HepG2 (cell line): ENCODE data around the gene MLLT10. TPM values are rescaled to one million over a fixed set of nuclear protein-coding genes. Genes with fewer than 3 reads are reported as not detected.

Experiments used
- ATF1 ChIP-seq: IDR thresholded peaks from 2 replicates; pipeline ENCODE4 v1.6.1; 2016; ENCODE audit warnings: mild to moderate bottlenecking, control low read depth
- ATF3 ChIP-seq: sonication (generic); formaldehyde crosslinking; IDR thresholded peaks from 2 replicates; pipeline ENCODE4 v1.4.0; 2020; ENCODE audit warnings: missing genetic modification reagents
- ATRX ChIP-seq: sonication (generic); formaldehyde crosslinking; IDR thresholded peaks from 2 replicates; pipeline ENCODE4 v1.4.0; 2020; ENCODE audit warnings: missing genetic modification reagents, borderline replicate concordance
- NFAT5 ChIP-seq: sonication (generic); formaldehyde crosslinking; IDR thresholded peaks from 2 replicates; pipeline ENCODE4 v1.4.0; 2020; ENCODE audit warnings: missing genetic modification reagents
- PHF8 ChIP-seq: sonication (generic); formaldehyde crosslinking; IDR thresholded peaks from 2 replicates; pipeline ENCODE4 v1.5.0; 2020; ENCODE audit warnings: missing genetic modification reagents
- PLSCR1 ChIP-seq: sonication (generic); formaldehyde crosslinking; IDR thresholded peaks from 2 replicates; pipeline ENCODE4 v1.5.0; 2020; ENCODE audit warnings: missing genetic modification reagents, mild to moderate bottlenecking, borderline replicate concordance
- RBFOX2 ChIP-seq: fragments of 200-400 bp; formaldehyde crosslinking; IDR thresholded peaks from 2 replicates; pipeline ENCODE4 v1.6.1; 2017; ENCODE audit warnings: low read depth, mild to moderate bottlenecking, low read length
- REPIN1 ChIP-seq: sonication (generic); formaldehyde crosslinking; IDR thresholded peaks from 2 replicates; pipeline ENCODE4 v1.8.0; 2022; ENCODE audit warnings: missing genetic modification reagents, low read depth, mild to moderate bottlenecking, borderline replicate concordance
- REXO4 ChIP-seq: sonication (generic); formaldehyde crosslinking; IDR thresholded peaks from 2 replicates; pipeline ENCODE4 v1.8.0; 2022; ENCODE audit warnings: missing genetic modification reagents, mild to moderate bottlenecking, borderline replicate concordance
- RNF219 ChIP-seq: sonication (generic); formaldehyde crosslinking; IDR thresholded peaks from 2 replicates; pipeline ENCODE4 v1.5.0; 2020; ENCODE audit warnings: mild to moderate bottlenecking, missing genetic modification reagents
- ZNF260 ChIP-seq: sonication (generic); formaldehyde crosslinking; IDR thresholded peaks from 2 replicates; pipeline ENCODE4 v1.4.0; 2020; ENCODE audit warnings: missing genetic modification reagents, low read depth, mild to moderate bottlenecking, borderline replicate concordance
- ZNF460 ChIP-seq: sonication (generic); formaldehyde crosslinking; IDR thresholded peaks from 2 replicates; pipeline ENCODE4 v1.5.1; 2020; ENCODE audit warnings: missing genetic modification reagents, mild to moderate bottlenecking, borderline replicate concordance
- ZNF484 ChIP-seq: sonication (generic); formaldehyde crosslinking; IDR thresholded peaks from 2 replicates; pipeline ENCODE4 v1.5.1; 2020; ENCODE audit warnings: mild to moderate bottlenecking, low read depth, missing genetic modification reagents, borderline replicate concordance
- ZNF766 ChIP-seq: sonication (generic); formaldehyde crosslinking; IDR thresholded peaks from 2 replicates; pipeline ENCODE4 v1.5.0; 2020; ENCODE audit warnings: missing genetic modification reagents, borderline replicate concordance
- polyA plus RNA-seq, 8 experiments: library from polyadenylated mRNA; depleted of rRNA in 3 of 8; stranded (reverse) in 7 of 8; unstranded in 1 of 8; fragments of >200 nt; fragmentation: Illumina TruSeq in 4 of 8; extraction: Trizol in 4 of 8; gene quantifications; 2 replicates each; pipeline versions ENCODE4 v1.2.1 to v1.2.3, GENCODE V29; 2011 to 2016; ENCODE audit warnings: low read depth in 4 of 8, missing spikeins in 1 of 8, mixed read lengths in 1 of 8; ENCODE audit not compliant: insufficient read depth in 1 of 8
- total RNA-seq, 5 experiments: library from RNA; depleted of rRNA; stranded (reverse); fragments of >200 nt; fragmentation: Illumina TruSeq; extraction: Trizol; gene quantifications; 2 replicates each; pipeline ENCODE4 v1.2.3, GENCODE V29; 2016; ENCODE audit warnings: low read depth in 1 of 5

MLLT10 gene
- total and polyA plus RNA-seq, 2 of the 13 experiments (the other 11 are each of a cell fraction or from before 2014, with no cell fraction given) = 51.3 to 84.1 TPM

- TF ChIP-seq PLSCR1 (CRISPR knock-in tag) (no peak), ZNF460 (CRISPR knock-in tag) (no peak), ATRX (CRISPR knock-in tag) (no peak), RBFOX2 (peak; percentile 94), NFAT5 (CRISPR knock-in tag) (no peak; the same call in 1 of the 2 replicates), ATF1 (no peak), REXO4 (CRISPR knock-in tag) (no peak), ZNF484 (CRISPR knock-in tag) (no peak), REPIN1 (CRISPR knock-in tag) (peak; percentile 42; the same call in 1 of the 2 replicates), PHF8 (CRISPR knock-in tag) (peak; percentile 73), ZNF260 (CRISPR knock-in tag) (no peak), RNF219 (CRISPR knock-in tag) (no peak; the same call in 1 of the 2 replicates), ZNF766 (CRISPR knock-in tag) (no peak), ATF3 (CRISPR knock-in tag) (peak; percentile 28; the same call in 1 of the 2 replicates)
These were observed 7.7 kb upstream of the MLLT10 start (continued) for GRCh38 chr10:21526188-21526859.
